ENCODE measurements around the gene FUT1. TPM values are rescaled to one million over a fixed set of nuclear protein-coding genes. Genes with fewer than 3 reads are reported as not detected.
"Not testable (repeated sequence)": the region's sequence is repeated elsewhere in the genome, so short reads cannot be mapped to it uniquely, and the experiment has no call there.

The FUT1 gene
- total RNA-seq, 1 donor from 2014 or later = 4.3 TPM

GRCh38 chr19:48770734-48771472, 18.5 kb upstream of the FUT1 start:
- no peak overlapping the region for H3K27ac Mint-ChIP-seq
- no peak for DNase-seq (ENCODE audit: low spot score in 2 of 2, unreplicated experiment in 2 of 2)
- no peaks in the 10 kb centered on the region for H3K9me3 Mint-ChIP-seq
- TF ChIP-seq CTCF (IDR thresholded peaks at IDR 0.05; ENCODE audit: unreplicated experiment) = no peak
- H3K27me3 Mint-ChIP-seq (ENCODE audit: low read depth) = peaks cover 12% of the 10 kb centered on the region
- no peaks in the 10 kb centered on the region for H3K36me3 Mint-ChIP-seq
- no peak overlapping the region for H3K4me3 Mint-ChIP-seq
- no peaks in the 10 kb centered on the region for H3K4me1 Mint-ChIP-seq

- no peak overlapping the region for H3K27ac Mint-ChIP-seq
- no peaks in the 10 kb centered on the region for H3K36me3 Mint-ChIP-seq
- H3K4me3 Mint-ChIP-seq = no peak overlapping the region
- H3K4me1 Mint-ChIP-seq = no peaks in the 10 kb centered on the region
- H3K27me3 Mint-ChIP-seq (ENCODE audit: low read depth) = peaks cover 16% of the 10 kb centered on the region
- no peaks in the 10 kb centered on the region for H3K9me3 Mint-ChIP-seq
- no peak for TF ChIP-seq CTCF (IDR thresholded peaks at IDR 0.05; ENCODE audit: unreplicated experiment)
- DNase-seq (ENCODE audit: low spot score in 2 of 2, unreplicated experiment in 2 of 2) = no peak
These were observed 17.8 kb upstream of the FUT1 start for GRCh38 chr19:48770266-48770665.

- no peaks in the 10 kb centered on the region for H3K4me1 Mint-ChIP-seq
- no peak overlapping the region for H3K27ac Mint-ChIP-seq
- H3K9me3 Mint-ChIP-seq = no peaks in the 10 kb centered on the region
- peaks cover 19% of the 10 kb centered on the region for H3K27me3 Mint-ChIP-seq (ENCODE audit: low read depth)
- no peak for DNase-seq (ENCODE audit: low spot score in 2 of 2, unreplicated experiment in 2 of 2)
- H3K36me3 Mint-ChIP-seq = no peaks in the 10 kb centered on the region
- no peak for TF ChIP-seq CTCF (IDR thresholded peaks at IDR 0.05; ENCODE audit: unreplicated experiment)
- no peak overlapping the region for H3K4me3 Mint-ChIP-seq
These were observed 16.7 kb upstream of the FUT1 start for GRCh38 chr19:48768994-48769713.

- not testable (repeated sequence) for H3K27ac Mint-ChIP-seq; DNase-seq (ENCODE audit: low spot score in 2 of 2, unreplicated experiment in 2 of 2); H3K4me3 Mint-ChIP-seq; H3K36me3 Mint-ChIP-seq; H3K4me1 Mint-ChIP-seq; H3K9me3 Mint-ChIP-seq
- peaks cover 22% of the 10 kb centered on the region for H3K27me3 Mint-ChIP-seq (ENCODE audit: low read depth)
These were observed 15.8 kb upstream of the FUT1 start for GRCh38 chr19:48768171-48768753.

- H3K9me3 Mint-ChIP-seq; H3K4me1 Mint-ChIP-seq; H3K27ac Mint-ChIP-seq; DNase-seq (ENCODE audit: low spot score in 2 of 2, unreplicated experiment in 2 of 2); H3K4me3 Mint-ChIP-seq; H3K36me3 Mint-ChIP-seq: not testable (repeated sequence)
- H3K27me3 Mint-ChIP-seq (ENCODE audit: low read depth) = peaks cover 45% of the 10 kb centered on the region
These were observed 13.4 kb upstream of the FUT1 start for GRCh38 chr19:48765816-48766215.

- no peak for DNase-seq (ENCODE audit: low spot score in 2 of 2, unreplicated experiment in 2 of 2)
- Mint-ChIP-seq H3K27ac (no peak overlapping the region), H3K4me1 (no peaks in the 10 kb centered on the region), H3K4me3 (no peak overlapping the region), H3K36me3 (no peaks in the 10 kb centered on the region), H3K27me3 (ENCODE audit: low read depth) (peaks cover 35% of the 10 kb centered on the region), H3K9me3 (no peaks in the 10 kb centered on the region)
- no peak for TF ChIP-seq CTCF (IDR thresholded peaks at IDR 0.05; ENCODE audit: unreplicated experiment)
These were observed 8.2 kb upstream of the FUT1 start for GRCh38 chr19:48760504-48761205.
